Heart left ventricle (tissue), 16 donors: ENCODE results near the gene NGEF. TPM values are rescaled to one million over a fixed set of nuclear protein-coding genes. Genes with fewer than 3 reads are reported as not detected.

ENCODE experiments used
- ATAC-seq, 4 donors: fragments of 200-7000 bp; cut with Tn5 transposase; one replicate each; pipeline ENCODE4 v1.9.1; 2020 to 2022; ENCODE audit warnings: moderate library complexity in 4 of 4, mild to moderate bottlenecking in 3 of 4, moderate number of reproducible peaks in 1 of 4
- DNase-seq, 5 donors: peaks; one replicate each; pipeline ENCODE4 v3.0.0-alpha.2; 2020
- H3K27ac ChIP-seq, 12 donors: fragments of 200-600 bp; sonication (generic) in 4 of 12; one replicate each; pipeline versions ENCODE4 v1.5.0 to v1.8.0; 2016 to 2022; ENCODE audit warnings: mild to moderate bottlenecking in 2 of 12
- H3K27me3 ChIP-seq, 9 donors: fragments of 200-600 bp; sonication (generic) in 2 of 9; one replicate each; pipeline versions ENCODE4 v1.5.1 to v1.8.0; 2016 to 2022; ENCODE audit warnings: mild to moderate bottlenecking in 3 of 9
- H3K36me3 ChIP-seq, 9 donors: fragments of 200-600 bp; sonication (generic) in 2 of 9; one replicate each; pipeline versions ENCODE4 v1.5.0 to v1.8.0; 2018 to 2022; ENCODE audit warnings: mild to moderate bottlenecking in 2 of 9
- H3K4me1 ChIP-seq, 12 donors: fragments of 200-600 bp; sonication (generic) in 4 of 12; one replicate each; pipeline versions ENCODE4 v1.5.0 to v1.8.0; 2016 to 2022; ENCODE audit warnings: mild to moderate bottlenecking in 3 of 12
- H3K4me3 ChIP-seq, 12 donors: fragments of 200-600 bp; sonication (generic) in 4 of 12; one replicate each; pipeline versions ENCODE4 v1.5.0 to v1.8.0; 2017 to 2022; ENCODE audit warnings: mild to moderate bottlenecking in 9 of 12, moderate library complexity in 4 of 12
- H3K9me3 ChIP-seq, 12 donors: fragments of 200-600 bp; sonication (generic) in 4 of 12; one replicate each; pipeline versions ENCODE4 v1.5.0 to v1.8.0; 2016 to 2022; ENCODE audit warnings: mild to moderate bottlenecking in 1 of 12
- POLR2A ChIP-seq, 2 donors: fragments of 450-650 bp; IDR thresholded peaks; one replicate each; pipeline ENCODE4 v1.6.1; 2017; ENCODE audit warnings: antibody characterized with exemption in 2 of 2, mild to moderate bottlenecking in 2 of 2, moderate library complexity in 2 of 2
- WGBS, 4 donors: extraction: QIAGEN DNeasy Blood & Tissue Kit in 2 of 4; methylation state at CpG; one replicate each; pipeline versions ENCODE4 v1.1.5 to v1.1.7; 2013 to 2018; 5-methylcytosine and 5-hydroxymethylcytosine counted together
- intact Hi-C, 10 donors: fragments of 100-400 bp; cut with DNase I; formaldehyde crosslinking; loops; one replicate each; pipeline versions ENCODE4 v1.11.1 to v1.14.2; 2022
- polyA plus RNA-seq, 2 donors: library from polyadenylated mRNA; stranded (reverse); fragments of 200-250 nt; gene quantifications; one replicate each; pipeline ENCODE4 v1.2.3, GENCODE V29; 2013
- total RNA-seq, 9 donors: library from RNA; depleted of rRNA in 2 of 9; stranded (reverse); fragments of >200 nt in 2 of 9; fragmentation: NEBNext Ultra II Directional in 3 of 9; extraction: Animal tissue kit (Norgen Biotek cat#: 25700) in 3 of 9; gene quantifications; one replicate each; pipeline versions ENCODE4 v1.1.0 to v1.2.4, GENCODE V29; 2016 to 2023
- TF ChIP-seq, protein P1 (sequence below), 12 donors: fragments of 200-600 bp; sonication (generic) in 4 of 12; IDR thresholded peaks; one replicate each; pipeline versions ENCODE4 v1.5.0 to v1.8.0; 2018 to 2022; ENCODE audit warnings: antibody characterized with exemption in 12 of 12, mild to moderate bottlenecking in 5 of 12
- donor health status: ischemic (EF 13 %, LVEDD 7.1; RV severe dilation, severe dysfunction).
- donor health status: healthy with polysubstance abuse.
- donor health status: DM: no; HTN: yes; CAD: no.
- donor health status: DM: no; HTN: no; CAD: no.
- donor health status: ischemic (EF 25% LVEDD 6.9; RV normal size, moderate dysfunction).
- donor health status: ischemic (EF 25% LVEDD 5.7; RV mildly dilated, moderate dysfunction).
- donor health status: healthy.
- donor health status: DM: yes; HTN: yes; CAD: no.
- donor health status: ischemic (EF 35%, LVEDD 5.7; RV mildly dilated, moderate dysfunction).
- donor health status: nonischemic (EF 11% LVEDD 7.7; RV severe dilation, severe dysfunction).
- donor health status: DM: yes; HTN: yes; CAD: no.
- donor health status: PGD.
- donor health status: ischemic (EF 29% LVEDD 5.4; RV normal size, mild dysfunction).
- donor health status: nonischemic (EF 23%, LVEDD 6.1; RV moderate dilation, normal function).

NGEF gene
- total and polyA plus RNA-seq, 11 donors: 0.15 to 0.62 (median 0.42) TPM; not detected in 4

DNA sequence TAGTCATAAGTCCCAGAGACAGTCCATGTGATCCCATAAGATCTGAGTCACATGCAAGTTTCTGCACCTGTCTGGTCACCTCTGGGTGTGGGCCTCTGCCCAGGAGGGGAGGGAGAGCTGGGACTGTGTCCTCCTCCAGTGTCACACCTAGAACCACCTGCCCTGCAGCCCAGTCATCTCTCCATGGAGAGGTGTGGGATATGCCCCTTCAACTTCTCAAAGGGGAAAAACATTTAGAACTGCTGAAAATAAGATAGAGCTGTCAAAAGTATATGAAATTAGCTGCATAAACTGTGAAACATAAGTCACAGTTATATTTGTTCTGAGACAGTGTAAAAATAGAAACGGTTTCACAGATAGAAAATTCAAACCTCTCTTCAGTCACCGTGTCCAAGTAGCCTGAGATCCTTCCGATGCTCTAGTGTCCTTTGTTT lies 55.4 kb downstream of the NGEF start:
- no peak overlapping the region for H3K4me3 ChIP-seq
- H3K9me3 ChIP-seq: peaks cover 0 to 13% (median 0%) of the 10 kb centered on the region in 12 donors
- H3K36me3 ChIP-seq: no peaks in the 10 kb centered on the region
- no peak overlapping the region for H3K27ac ChIP-seq
- no peak for TF ChIP-seq POLR2A (IDR thresholded peaks at IDR 0.05)
- TF ChIP-seq, protein P1, sequence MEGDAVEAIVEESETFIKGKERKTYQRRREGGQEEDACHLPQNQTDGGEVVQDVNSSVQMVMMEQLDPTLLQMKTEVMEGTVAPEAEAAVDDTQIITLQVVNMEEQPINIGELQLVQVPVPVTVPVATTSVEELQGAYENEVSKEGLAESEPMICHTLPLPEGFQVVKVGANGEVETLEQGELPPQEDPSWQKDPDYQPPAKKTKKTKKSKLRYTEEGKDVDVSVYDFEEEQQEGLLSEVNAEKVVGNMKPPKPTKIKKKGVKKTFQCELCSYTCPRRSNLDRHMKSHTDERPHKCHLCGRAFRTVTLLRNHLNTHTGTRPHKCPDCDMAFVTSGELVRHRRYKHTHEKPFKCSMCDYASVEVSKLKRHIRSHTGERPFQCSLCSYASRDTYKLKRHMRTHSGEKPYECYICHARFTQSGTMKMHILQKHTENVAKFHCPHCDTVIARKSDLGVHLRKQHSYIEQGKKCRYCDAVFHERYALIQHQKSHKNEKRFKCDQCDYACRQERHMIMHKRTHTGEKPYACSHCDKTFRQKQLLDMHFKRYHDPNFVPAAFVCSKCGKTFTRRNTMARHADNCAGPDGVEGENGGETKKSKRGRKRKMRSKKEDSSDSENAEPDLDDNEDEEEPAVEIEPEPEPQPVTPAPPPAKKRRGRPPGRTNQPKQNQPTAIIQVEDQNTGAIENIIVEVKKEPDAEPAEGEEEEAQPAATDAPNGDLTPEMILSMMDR (IDR thresholded peaks at IDR 0.05): no peak
- no peak for ATAC-seq
- WGBS, 4 donors: 38 to 65% (median 51%) methylated on average over 3 of the region's 3 CpGs
- peaks cover 0 to 7% (median 0%) of the 10 kb centered on the region in 9 donors for H3K27me3 ChIP-seq
- no peaks in the 10 kb centered on the region for H3K4me1 ChIP-seq
- no peak for DNase-seq
- intact Hi-C loops: no loop called here

DNA sequence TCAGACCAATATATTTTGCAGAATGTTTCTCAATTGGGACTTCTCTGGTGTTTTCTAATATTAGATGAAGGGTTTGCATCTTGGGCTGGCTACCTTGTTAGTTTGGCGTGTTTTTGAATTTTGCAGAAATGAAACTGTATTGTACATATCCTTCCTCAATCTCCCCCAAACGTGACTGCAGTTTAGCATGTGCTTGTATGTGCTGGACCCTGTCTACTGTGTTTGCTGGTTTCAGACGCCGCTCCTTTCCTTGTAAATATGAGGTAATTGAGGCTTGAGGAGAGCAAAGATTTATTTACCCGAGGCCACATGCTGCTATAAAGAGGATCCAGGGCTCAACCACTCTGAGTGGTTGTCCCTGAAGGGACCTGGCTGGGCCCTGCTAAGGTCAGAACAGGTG lies 57.2 kb downstream of the NGEF start:
- TF ChIP-seq, protein P1 (IDR thresholded peaks at IDR 0.05): no peak
- TF ChIP-seq POLR2A (IDR thresholded peaks at IDR 0.05): no peak

DNA sequence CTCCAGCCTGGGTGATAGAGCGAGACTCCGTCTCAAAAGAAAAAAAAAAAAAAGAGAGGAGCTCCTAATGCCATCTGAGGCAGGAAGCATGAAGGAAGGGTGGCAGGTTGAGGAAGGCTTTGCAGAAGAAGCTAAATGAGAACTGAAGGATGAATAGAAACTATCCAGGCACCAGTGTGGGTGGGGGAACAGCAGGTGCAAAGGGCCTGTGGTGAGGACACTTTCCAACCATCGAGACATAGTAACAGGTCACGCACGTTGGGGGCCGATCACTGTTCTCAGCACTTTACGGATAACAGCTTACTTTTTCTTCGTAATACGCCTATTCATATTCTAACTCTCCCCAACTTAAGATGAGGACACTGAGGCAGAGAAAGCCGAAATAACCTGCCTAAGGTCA lies 58.4 kb downstream of the NGEF start:
- TF ChIP-seq, protein P1 (IDR thresholded peaks at IDR 0.05): no peak
- no peak for TF ChIP-seq POLR2A (IDR thresholded peaks at IDR 0.05)
- Histone ChIP-seq H3K4me1 (no peaks in the 10 kb centered on the region), H3K4me3 (no peak overlapping the region), H3K27me3 (peaks cover 0 to 12% (median 0%) of the 10 kb centered on the region in 9 donors), H3K9me3 (no peaks in the 10 kb centered on the region), H3K36me3 (no peaks in the 10 kb centered on the region), H3K27ac (no peak overlapping the region)
- intact Hi-C loops: no loop called here
- ATAC-seq: no peak
- WGBS, 4 donors: 91 to 94% (median 93%) methylated on average over 10 of the region's 10 CpGs
- no peak for DNase-seq

More for the DNA sequence above, 57.2 kb downstream of the NGEF start:
- Histone ChIP-seq H3K9me3 (no peaks in the 10 kb centered on the region), H3K4me3 (no peak overlapping the region), H3K4me1 (no peaks in the 10 kb centered on the region), H3K27ac (no peak overlapping the region), H3K36me3 (no peaks in the 10 kb centered on the region), H3K27me3 (peaks cover 0 to 12% (median 0%) of the 10 kb centered on the region in 9 donors)
- intact Hi-C loops: no loop called here
- ATAC-seq: no peak
- WGBS, 4 donors: 70 to 85% (median 75%) methylated on average over 5 of the region's 5 CpGs
- DNase-seq: no peak

DNA sequence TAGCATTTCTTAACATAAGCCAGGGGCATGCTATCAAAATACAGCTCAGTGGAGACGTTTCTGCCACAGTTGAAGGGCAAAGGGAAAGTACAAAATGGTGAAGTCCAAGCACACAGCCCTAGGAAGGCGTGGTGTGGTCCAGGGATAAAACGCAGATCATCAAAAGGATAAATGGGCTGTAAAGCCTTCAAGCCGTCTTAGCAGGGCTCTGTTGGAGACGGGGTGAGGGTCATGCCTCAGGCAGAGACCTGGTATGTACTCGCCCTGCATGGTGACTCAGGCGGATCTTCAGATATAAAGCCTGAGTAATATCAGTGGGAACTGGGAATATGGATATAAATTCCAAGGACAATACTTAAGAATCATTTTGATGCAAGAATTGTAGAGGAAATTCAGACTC lies 61.2 kb downstream of the NGEF start:
- Histone ChIP-seq H3K4me1 (no peaks in the 10 kb centered on the region), H3K9me3 (no peaks in the 10 kb centered on the region), H3K4me3 (no peak overlapping the region), H3K27me3 (peaks cover 0 to 12% (median 0%) of the 10 kb centered on the region in 9 donors), H3K27ac (no peak overlapping the region), H3K36me3 (no peaks in the 10 kb centered on the region)
- ATAC-seq: no peak
- intact Hi-C loops: no loop called here
- TF ChIP-seq POLR2A (IDR thresholded peaks at IDR 0.05): no peak
- TF ChIP-seq, protein P1 (IDR thresholded peaks at IDR 0.05): no peak
- DNase-seq: no peak
- WGBS, 4 donors: 60 to 65% (median 62%) methylated on average over 7 of the region's 7 CpGs
